Right lobe of liver (tissue), 6 donors: ENCODE data around the gene MCC. TPM values are rescaled to one million over a fixed set of nuclear protein-coding genes. Genes with fewer than 3 reads are reported as not detected.
A peak's percentile ranks its signal among the peaks of the same experiment; 100 is the strongest.

Source experiments
- ATAC-seq, 4 donors: fragments of 200-7000 bp; cut with Tn5 transposase; one replicate each; pipeline ENCODE4 v1.9.1; 2020; ENCODE audit warnings: mild to moderate bottlenecking in 4 of 4, moderate library complexity in 4 of 4
- DNase-seq, 3 donors: peaks; one replicate each; pipeline ENCODE4 v3.0.0-alpha.2; 2020
- H3K27ac ChIP-seq, 3 donors: fragments of 200-600 bp; one replicate each; pipeline ENCODE4 v1.8.0; 2022
- H3K27me3 ChIP-seq, 2 donors: fragments of 200-600 bp; one replicate each; pipeline ENCODE4 v1.8.0; 2022
- H3K36me3 ChIP-seq, 4 donors: fragments of 200-600 bp; sonication (generic) in 1 of 4; one replicate each; pipeline versions ENCODE4 v1.5.1 to v1.8.0; 2017 to 2022; ENCODE audit warnings: control low read depth in 1 of 4
- H3K4me1 ChIP-seq, 4 donors: fragments of 200-600 bp; sonication (generic) in 1 of 4; one replicate each; pipeline versions ENCODE4 v1.5.1 to v1.8.0; 2017 to 2022; ENCODE audit warnings: control low read depth in 1 of 4
- H3K4me3 ChIP-seq, 3 donors: fragments of 200-600 bp; one replicate each; pipeline ENCODE4 v1.8.0; 2022
- H3K9me3 ChIP-seq, 4 donors: fragments of 200-600 bp; sonication (generic) in 1 of 4; one replicate each; pipeline versions ENCODE4 v1.5.1 to v1.8.0; 2017 to 2022; ENCODE audit warnings: control low read depth in 1 of 4
- CTCF ChIP-seq, 4 donors: fragments of 200-600 bp in 3 of 4; fragments of 450-650 bp in 1 of 4; IDR thresholded peaks; one replicate each; pipeline versions ENCODE4 v1.5.1 to v1.8.0; 2016 to 2022; ENCODE audit warnings: antibody characterized with exemption in 4 of 4, mild to moderate bottlenecking in 2 of 4
- POLR2A ChIP-seq: fragments of 450-650 bp; IDR thresholded peaks from one replicate; pipeline ENCODE4 v1.6.1; 2017; ENCODE audit warnings: antibody characterized with exemption, mild to moderate bottlenecking
- WGBS: methylation state at CpG from one replicate; pipeline ENCODE4 v1.1.6; 2018; ENCODE audit warnings: low coverage, low lambda C conversion rate; ENCODE audit not compliant: insufficient coverage; ENCODE audit errors: missing lambda C conversion rate; 5-methylcytosine and 5-hydroxymethylcytosine counted together
- intact Hi-C, 2 donors: fragments of 100-400 bp; cut with DNase I; formaldehyde crosslinking; loops; one replicate each; pipeline versions ENCODE4 v1.11.2 to v1.14.1; 2022
- total RNA-seq, 6 experiments: library from RNA; depleted of rRNA in 2 of 6; stranded (reverse); fragments of >200 nt in 2 of 6; fragmentation: NEBNext Ultra II Directional in 3 of 6; extraction: Animal tissue kit (Norgen Biotek cat#: 25700) in 3 of 6; gene quantifications; one replicate each; pipeline versions ENCODE4 v1.1.0 to v1.2.4, GENCODE V29; 2016 to 2023
- donor health status: DM: no; HTN: yes; CAD: no.
- donor health status: DM: no; HTN: no; CAD: no.
- donor health status: DM: no; HTN: no; CAD: no.
- donor health status: DM: no; HTN: yes; CAD: no.
- donor health status: DM: no; HTN: yes; CAD: no.

Gene MCC
- total RNA-seq, 6 experiments from 2014 or later = 23.1 to 35.2 (median 26.1) TPM

GRCh38 chr5:113217619-113218184, 270.6 kb downstream of the MCC start:
- TF ChIP-seq CTCF (IDR thresholded peaks at IDR 0.05) (no peak), POLR2A (no peak)
- Histone ChIP-seq H3K9me3 (no peaks in the 10 kb centered on the region), H3K36me3 (no peaks in the 10 kb centered on the region), H3K27me3 (no peaks in the 10 kb centered on the region), H3K4me3 (peak overlapping the region in 2 of 3 donors; percentile 20 to 44), H3K27ac (peak overlapping the region; percentile 24 to 76 (median 66)), H3K4me1 (peaks cover 0 to 21% (median 2%) of the 10 kb centered on the region in 4 donors)
- ATAC-seq (peak; percentile 58 to 81 (median 70)), DNase-seq (no peak)
- intact Hi-C loops = no loop called here
- WGBS = 17% methylated on average over 7 of the region's 9 CpGs

- Histone ChIP-seq H3K36me3 (no peaks in the 10 kb centered on the region), H3K27me3 (no peaks in the 10 kb centered on the region), H3K27ac (no peak overlapping the region), H3K9me3 (no peaks in the 10 kb centered on the region), H3K4me1 (peaks cover 0 to 33% (median 4%) of the 10 kb centered on the region in 4 donors), H3K4me3 (no peak overlapping the region)
- 83% methylated on average over 3 of the region's 3 CpGs for WGBS
- ATAC-seq = no peak
- intact Hi-C loops = no loop called here
- no peak for DNase-seq
- TF ChIP-seq POLR2A (no peak), CTCF (IDR thresholded peaks at IDR 0.05) (no peak)
Observed at GRCh38 chr5:113216545-113216944, 271.7 kb downstream of the MCC start.

GRCh38 chr5:113215401-113216060, 272.7 kb downstream of the MCC start:
- DNase-seq (no peak), ATAC-seq (no peak)
- 88% methylated on average over 7 of the region's 9 CpGs for WGBS
- TF ChIP-seq POLR2A (no peak), CTCF (IDR thresholded peaks at IDR 0.05) (no peak)
- intact Hi-C loops = no loop called here
- H3K36me3 ChIP-seq = no peaks in the 10 kb centered on the region
- H3K4me3 ChIP-seq = no peak overlapping the region
- H3K4me1 ChIP-seq = peaks cover 0 to 33% (median 4%) of the 10 kb centered on the region in 4 donors
- H3K27me3 ChIP-seq = no peaks in the 10 kb centered on the region
- no peaks in the 10 kb centered on the region for H3K9me3 ChIP-seq
- H3K27ac ChIP-seq = no peak overlapping the region

- Histone ChIP-seq H3K36me3 (no peaks in the 10 kb centered on the region), H3K27me3 (no peaks in the 10 kb centered on the region), H3K4me3 (no peak overlapping the region), H3K4me1 (peaks cover 0 to 33% (median 4%) of the 10 kb centered on the region in 4 donors), H3K9me3 (no peaks in the 10 kb centered on the region), H3K27ac (no peak overlapping the region)
- 100% methylated on average over 1 of the region's 1 CpG for WGBS
- TF ChIP-seq POLR2A (no peak), CTCF (IDR thresholded peaks at IDR 0.05) (no peak)
- intact Hi-C loops = no loop called here
- no peak for ATAC-seq
- DNase-seq = no peak
Observed at GRCh38 chr5:113214606-113215323, 273.5 kb downstream of the MCC start.
